Measurements from ENCODE around the gene SETD2.

DNA sequence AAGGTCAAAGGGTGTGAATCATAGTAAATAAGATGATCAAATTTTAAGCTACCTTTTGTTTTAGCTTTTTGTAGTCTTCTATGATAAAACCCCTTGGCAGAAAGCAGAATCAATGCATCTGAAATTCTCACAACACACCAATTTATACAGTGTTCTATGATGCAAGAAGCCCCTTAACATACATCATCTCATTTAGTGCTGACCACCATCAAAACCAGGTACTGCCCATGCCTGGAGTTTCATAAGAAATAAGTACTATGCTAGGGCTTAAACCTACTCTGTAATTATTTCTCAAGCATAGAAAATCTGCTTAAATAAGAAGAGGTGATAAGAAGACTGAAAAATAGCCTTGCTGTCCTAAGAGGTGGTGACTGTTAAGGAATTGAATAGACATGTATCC is 116.8 kb downstream of the SETD2 start:
- TF ChIP-seq JUND (IDR thresholded peaks at IDR 0.05) = no peak
- TF ChIP-seq, protein P1, sequence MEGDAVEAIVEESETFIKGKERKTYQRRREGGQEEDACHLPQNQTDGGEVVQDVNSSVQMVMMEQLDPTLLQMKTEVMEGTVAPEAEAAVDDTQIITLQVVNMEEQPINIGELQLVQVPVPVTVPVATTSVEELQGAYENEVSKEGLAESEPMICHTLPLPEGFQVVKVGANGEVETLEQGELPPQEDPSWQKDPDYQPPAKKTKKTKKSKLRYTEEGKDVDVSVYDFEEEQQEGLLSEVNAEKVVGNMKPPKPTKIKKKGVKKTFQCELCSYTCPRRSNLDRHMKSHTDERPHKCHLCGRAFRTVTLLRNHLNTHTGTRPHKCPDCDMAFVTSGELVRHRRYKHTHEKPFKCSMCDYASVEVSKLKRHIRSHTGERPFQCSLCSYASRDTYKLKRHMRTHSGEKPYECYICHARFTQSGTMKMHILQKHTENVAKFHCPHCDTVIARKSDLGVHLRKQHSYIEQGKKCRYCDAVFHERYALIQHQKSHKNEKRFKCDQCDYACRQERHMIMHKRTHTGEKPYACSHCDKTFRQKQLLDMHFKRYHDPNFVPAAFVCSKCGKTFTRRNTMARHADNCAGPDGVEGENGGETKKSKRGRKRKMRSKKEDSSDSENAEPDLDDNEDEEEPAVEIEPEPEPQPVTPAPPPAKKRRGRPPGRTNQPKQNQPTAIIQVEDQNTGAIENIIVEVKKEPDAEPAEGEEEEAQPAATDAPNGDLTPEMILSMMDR (IDR thresholded peaks at IDR 0.05) = no peak
- TF ChIP-seq, protein P2, sequence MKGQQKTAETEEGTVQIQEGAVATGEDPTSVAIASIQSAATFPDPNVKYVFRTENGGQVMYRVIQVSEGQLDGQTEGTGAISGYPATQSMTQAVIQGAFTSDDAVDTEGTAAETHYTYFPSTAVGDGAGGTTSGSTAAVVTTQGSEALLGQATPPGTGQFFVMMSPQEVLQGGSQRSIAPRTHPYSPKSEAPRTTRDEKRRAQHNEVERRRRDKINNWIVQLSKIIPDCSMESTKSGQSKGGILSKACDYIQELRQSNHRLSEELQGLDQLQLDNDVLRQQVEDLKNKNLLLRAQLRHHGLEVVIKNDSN (IDR thresholded peaks at IDR 0.05; ENCODE audit: borderline replicate concordance, low read depth) = no peak
- TF ChIP-seq EP300 (IDR thresholded peaks at IDR 0.05; ENCODE audit: borderline replicate concordance in 1 of 2, low read depth in 1 of 2, low read length in 1 of 2) = no peak
- no peak for TF ChIP-seq SMC3 (IDR thresholded peaks at IDR 0.05; ENCODE audit: low read depth, low read length)
- TF ChIP-seq EZH2phosphoT487 (IDR thresholded peaks at IDR 0.05; ENCODE audit: borderline replicate concordance, low read depth) = no peak
- TF ChIP-seq, protein P3, sequence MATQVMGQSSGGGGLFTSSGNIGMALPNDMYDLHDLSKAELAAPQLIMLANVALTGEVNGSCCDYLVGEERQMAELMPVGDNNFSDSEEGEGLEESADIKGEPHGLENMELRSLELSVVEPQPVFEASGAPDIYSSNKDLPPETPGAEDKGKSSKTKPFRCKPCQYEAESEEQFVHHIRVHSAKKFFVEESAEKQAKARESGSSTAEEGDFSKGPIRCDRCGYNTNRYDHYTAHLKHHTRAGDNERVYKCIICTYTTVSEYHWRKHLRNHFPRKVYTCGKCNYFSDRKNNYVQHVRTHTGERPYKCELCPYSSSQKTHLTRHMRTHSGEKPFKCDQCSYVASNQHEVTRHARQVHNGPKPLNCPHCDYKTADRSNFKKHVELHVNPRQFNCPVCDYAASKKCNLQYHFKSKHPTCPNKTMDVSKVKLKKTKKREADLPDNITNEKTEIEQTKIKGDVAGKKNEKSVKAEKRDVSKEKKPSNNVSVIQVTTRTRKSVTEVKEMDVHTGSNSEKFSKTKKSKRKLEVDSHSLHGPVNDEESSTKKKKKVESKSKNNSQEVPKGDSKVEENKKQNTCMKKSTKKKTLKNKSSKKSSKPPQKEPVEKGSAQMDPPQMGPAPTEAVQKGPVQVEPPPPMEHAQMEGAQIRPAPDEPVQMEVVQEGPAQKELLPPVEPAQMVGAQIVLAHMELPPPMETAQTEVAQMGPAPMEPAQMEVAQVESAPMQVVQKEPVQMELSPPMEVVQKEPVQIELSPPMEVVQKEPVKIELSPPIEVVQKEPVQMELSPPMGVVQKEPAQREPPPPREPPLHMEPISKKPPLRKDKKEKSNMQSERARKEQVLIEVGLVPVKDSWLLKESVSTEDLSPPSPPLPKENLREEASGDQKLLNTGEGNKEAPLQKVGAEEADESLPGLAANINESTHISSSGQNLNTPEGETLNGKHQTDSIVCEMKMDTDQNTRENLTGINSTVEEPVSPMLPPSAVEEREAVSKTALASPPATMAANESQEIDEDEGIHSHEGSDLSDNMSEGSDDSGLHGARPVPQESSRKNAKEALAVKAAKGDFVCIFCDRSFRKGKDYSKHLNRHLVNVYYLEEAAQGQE (IDR thresholded peaks at IDR 0.05; ENCODE audit: low read depth, low read length) = no peak
- no peak for TF ChIP-seq MAX (IDR thresholded peaks at IDR 0.05; ENCODE audit: low read depth)
